HG02571 (cell line): ENCODE measurements around the gene TIA1.

ENCODE experiments used
- ATAC-seq: cut with Tn5 transposase; IDR thresholded peaks from one replicate; pipeline ENCODE4 v1.9.1; 2021; ENCODE audit warnings: mild to moderate bottlenecking, moderate library complexity; ENCODE audit not compliant: unreplicated experiment

TIA1 gene

DNA sequence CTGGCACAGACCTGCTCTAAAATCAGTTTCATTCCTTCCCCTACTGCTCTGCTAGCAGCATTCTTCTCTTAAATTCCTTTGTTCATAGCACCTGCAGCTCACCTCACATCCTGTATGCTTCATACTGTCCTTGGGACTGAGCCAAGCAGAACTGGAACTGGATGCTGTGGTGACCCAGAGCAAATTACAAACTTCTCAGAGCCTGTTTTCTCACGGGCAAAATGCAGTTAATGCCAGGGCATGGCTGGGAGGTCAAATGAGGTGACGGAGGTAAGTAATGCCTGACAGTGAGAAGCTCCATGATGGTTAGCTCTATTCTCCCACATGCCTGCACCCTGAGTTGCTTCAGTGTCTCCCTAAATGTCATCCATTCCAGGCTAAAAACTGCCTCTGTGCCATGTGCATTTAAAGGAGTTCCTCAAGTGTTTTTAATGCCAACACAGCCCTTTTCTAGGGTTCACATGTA lies 87.3 kb downstream of the TIA1 start:
- ATAC-seq = peak; percentile 78

- ATAC-seq = no peak
These were observed 87.9 kb downstream of the TIA1 start for GRCh38 chr2:70160545-70160944.
